ENCODE measurements around the gene ESYT1.
"Not testable (repeated sequence)": the region's sequence is repeated elsewhere in the genome, so short reads cannot be mapped to it uniquely, and the experiment has no call there.

Gene ESYT1

DNA sequence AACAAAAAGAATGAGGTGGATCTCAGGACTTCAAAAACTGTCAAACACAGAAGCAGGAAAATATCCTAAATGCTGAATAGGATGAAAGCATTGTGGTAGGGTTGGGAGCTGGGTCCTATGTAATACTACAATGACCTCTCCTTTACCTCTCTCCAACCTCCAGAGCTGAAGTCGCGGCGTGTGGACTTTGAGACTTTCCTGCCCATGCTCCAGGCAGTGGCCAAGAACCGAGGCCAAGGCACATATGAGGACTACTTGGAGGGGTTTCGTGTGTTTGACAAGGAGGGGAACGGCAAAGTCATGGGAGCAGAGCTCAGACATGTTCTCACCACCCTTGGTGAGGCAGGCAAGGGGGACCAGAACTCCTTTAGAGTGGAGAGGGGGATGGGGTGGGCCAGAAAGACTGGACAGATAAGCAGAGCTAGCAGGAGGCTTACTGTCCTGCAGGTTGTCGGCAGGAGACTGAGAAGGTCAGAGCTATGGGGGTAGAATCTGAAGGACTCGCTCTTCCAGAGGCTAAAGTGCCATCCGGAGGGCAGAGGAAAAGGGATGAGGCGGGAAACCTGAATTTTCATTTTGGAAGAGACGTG is 27.3 kb downstream of the ESYT1 start:
- no peak for DNase-seq (ENCODE audit: low spot score)

DNA sequence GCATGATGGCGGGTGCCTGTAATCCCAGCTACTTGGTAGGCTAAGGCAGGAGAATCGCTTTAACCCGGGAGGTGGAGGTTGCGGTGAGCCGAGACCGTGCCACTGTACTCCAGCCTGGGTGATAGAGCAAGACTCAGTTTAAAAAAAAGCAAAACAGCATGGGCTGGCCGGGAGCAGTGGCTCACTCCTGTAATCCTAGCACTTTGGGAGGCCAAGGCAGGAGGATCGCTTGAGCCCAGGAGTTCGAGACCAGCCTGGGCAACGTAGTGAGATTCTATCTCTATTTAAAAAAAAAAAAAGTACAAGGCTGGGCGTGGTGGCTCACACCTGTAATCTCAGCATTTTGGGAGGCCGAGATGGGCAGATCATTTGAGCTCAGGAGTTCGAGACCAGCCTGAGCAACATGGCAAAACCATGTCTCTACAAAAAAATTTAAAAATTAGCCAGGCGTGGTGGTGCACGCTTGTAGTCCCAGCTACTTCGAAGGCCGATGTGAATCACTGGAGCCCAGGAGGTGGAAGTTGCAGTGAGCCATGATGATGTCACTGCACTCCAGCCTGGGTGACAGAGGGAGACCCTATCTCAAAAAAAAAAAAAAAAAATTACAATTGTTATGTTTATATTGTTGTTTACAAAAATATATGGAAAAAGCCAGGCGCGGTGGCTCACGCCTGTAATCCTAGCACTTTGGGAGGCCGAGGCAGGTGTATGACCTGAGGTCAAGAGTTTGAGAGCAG is 28.6 kb downstream of the ESYT1 start:
- not testable (repeated sequence) for DNase-seq (ENCODE audit: low spot score)

DNA sequence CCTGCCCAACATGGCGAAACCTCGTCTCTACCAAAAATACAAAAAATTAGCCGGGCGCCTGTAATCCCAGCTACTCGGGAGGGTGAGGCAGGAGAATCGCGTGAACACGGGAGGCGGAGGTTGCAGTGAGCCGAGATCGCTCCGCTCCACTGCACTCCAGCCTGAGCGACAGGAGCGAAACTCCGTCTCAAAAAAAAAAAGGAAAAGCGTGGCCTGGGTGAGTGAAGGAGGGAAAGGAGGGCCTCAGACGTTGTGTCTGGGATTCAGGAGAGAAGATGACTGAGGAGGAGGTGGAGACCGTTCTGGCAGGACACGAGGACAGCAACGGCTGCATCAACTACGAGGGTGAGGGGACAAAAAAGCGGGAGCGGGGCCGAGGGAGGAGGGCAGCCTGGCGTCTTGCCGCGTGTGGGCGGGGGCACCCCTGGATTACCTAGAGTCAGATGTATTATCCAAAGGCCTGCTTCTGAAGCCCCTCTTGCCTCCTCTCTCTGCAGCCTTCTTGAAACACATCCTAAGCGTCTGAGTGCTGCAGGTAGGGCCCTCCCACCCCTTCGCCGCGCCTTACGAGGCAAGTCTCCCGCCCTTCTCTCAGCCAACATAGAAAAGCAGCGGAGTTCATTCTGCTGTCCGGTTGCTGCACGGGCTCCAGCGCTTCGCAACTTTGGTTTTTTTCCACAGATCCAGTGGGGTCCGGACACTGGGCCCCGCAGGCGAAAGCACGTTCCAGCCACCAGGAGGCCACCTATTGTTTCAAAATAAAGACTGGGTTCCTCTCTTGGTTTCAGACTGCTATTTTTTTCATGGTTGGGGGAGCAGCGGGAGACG is 29.3 kb downstream of the ESYT1 start:
- peak; percentile 82 for DNase-seq (ENCODE audit: low spot score)

DNA sequence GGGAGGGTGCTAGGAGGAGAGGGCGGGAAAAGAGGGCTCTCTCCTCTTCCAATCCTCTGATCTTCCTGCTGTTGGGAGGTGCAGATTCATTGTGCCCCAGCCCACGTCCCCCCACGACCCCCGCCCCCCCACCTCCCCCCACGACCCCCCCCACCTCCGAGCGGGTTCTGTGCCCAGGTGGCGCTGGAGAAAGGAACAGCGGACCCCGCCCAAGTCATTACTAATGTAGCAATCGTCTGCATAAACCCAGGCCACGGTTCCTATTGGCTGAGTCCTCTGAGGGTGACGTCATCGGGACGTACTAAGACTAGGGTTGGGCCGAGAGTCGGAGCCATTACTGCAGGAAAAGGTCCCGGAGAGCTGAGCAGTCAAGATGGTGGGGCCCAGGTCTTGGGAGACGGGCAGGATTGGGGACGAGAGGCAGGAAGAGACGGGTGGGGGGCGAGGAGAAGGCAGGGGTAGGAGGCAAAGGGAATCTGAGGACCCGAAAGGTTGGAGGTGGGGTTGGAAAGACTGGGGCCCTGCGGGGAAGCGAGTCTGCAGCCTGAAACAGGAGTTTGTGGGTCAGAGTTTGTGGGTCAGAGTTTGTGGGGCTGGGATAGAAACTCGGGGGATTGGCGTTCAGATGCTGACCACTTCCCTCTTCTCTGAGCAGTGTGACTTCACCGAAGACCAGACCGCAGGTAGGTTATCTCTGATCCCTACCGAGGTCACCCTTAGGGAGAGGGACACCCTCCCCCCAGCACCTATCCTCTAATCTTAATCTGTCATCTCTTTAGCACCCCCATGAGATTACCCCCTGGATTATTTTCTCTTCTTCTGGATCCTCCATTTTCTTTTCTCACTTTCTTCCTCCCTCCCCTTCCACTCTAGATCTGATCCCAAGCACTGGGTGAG is 30.2 kb downstream of the ESYT1 start, which contains the start of gene MYL6:
Gene MYL6 (plus strand): TSS at position 331 of the 897 bp plus-strand sequence. CDS start 43 bp downstream, at position 374.
- peak; percentile 97 for DNase-seq (ENCODE audit: low spot score)

DNA sequence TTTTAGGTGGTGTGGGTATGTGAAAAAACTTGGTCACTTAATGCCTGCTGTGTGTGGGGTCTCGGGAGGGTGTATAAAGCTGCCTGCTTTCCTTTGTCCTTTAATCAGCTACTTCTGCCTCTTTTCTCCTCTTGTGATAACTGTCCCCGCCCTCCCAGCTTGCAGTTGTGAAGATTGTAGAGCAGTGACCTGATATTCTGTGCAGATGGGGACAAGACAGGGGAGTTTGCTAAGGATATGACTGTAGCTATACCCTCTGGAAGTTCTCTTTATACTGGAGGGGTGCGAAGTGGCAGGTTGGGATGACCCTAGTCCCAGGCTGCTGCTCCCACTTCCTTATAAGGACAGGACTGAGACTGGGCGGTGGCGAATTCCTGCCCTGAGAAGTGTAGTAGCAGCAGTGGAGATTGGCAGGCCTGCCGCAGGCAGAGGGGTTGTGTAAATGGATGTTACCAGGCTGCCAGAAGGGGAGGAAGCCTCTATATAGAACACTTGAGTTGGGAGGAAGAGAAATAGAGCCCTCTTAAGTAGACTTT is 30.9 kb downstream of the ESYT1 start:
- DNase-seq (ENCODE audit: low spot score) = peak; percentile 40

DNA sequence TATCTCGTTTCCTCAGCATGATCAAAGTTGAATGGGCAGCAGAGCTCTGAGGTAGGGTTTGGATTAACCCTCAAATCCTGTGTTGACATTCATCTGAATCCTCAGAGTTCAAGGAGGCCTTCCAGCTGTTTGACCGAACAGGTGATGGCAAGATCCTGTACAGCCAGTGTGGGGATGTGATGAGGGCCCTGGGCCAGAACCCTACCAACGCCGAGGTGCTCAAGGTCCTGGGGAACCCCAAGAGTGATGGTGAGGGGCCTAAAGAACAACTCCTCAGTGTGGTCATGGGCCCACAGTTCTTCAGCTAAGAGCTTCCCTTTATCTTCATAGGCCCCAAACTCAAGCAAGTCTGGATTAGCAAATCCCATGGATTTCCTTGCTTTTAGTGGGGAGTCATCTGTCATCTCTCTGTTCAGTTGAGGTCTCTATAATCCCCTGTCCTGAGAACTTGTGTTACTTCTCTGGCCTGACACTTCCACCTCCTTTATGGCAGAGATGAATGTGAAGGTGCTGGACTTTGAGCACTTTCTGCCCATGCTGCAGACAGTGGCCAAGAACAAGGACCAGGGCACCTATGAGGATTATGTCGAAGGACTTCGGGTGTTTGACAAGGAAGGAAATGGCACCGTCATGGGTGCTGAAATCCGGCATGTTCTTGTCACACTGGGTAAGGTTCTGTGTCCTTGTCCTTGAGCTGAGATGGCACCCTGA is 31.6 kb downstream of the ESYT1 start:
- DNase-seq (ENCODE audit: low spot score) = no peak

DNA sequence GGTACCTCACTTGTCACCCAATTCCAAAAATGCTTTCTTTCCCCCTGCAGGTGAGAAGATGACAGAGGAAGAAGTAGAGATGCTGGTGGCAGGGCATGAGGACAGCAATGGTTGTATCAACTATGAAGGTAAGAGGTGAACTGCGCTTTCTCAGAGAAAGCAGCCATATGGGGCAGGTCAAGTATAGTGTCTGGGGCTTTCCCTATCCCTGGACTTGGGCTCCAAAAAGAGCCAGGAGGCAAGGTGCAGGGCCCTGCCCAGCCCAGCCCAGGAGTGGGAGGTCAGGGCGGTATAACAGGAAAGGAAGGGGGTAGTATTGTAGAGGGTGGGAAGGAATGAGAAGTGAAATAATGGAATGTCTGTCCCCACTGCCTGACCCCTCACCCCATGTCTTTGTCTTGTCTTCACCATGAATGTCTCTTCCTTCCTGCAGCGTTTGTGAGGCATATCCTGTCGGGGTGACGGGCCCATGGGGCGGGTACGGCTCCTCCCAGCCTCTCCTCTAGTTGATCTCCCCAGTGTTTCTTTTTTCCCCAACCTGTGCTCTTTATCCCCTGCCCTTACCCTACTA is 32.2 kb downstream of the ESYT1 start:
- no peak for DNase-seq (ENCODE audit: low spot score)

DNA sequence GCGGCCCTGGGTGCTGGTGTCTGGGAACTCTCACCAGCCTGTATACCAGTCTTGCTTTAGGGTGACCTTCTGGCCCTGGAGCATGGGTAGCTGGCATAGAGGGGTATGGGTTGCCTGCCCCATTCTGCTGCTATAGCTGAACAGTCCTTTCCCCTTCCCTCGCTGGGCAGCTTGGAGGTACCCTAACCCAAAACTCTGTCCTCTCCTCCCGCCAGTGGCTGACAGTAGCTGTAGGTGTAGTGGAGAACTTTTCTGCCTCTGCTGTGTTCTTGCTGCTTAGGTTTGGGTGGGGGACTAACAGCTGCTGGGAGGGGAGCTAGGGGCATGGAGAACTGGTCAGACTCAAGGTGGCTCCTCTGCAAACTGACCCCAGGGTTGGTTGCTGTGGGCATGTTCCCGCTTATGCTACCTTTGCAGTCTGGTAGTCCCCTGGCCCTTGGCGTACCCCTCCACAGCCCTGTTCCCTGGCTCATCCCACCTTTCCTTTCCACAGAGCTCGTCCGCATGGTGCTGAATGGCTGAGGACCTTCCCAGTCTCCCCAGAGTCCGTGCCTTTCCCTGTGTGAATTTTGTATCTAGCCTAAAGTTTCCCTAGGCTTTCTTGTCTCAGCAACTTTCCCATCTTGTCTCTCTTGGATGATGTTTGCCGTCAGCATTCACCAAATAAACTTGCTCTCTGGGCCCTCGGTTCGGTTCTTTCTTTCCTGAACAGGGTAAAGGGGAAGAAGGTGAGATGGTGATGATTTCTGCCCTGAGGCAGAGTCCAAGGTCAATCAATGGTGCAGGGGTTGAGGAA is 33.0 kb downstream of the ESYT1 start:
- DNase-seq (ENCODE audit: low spot score) = no peak

DNA sequence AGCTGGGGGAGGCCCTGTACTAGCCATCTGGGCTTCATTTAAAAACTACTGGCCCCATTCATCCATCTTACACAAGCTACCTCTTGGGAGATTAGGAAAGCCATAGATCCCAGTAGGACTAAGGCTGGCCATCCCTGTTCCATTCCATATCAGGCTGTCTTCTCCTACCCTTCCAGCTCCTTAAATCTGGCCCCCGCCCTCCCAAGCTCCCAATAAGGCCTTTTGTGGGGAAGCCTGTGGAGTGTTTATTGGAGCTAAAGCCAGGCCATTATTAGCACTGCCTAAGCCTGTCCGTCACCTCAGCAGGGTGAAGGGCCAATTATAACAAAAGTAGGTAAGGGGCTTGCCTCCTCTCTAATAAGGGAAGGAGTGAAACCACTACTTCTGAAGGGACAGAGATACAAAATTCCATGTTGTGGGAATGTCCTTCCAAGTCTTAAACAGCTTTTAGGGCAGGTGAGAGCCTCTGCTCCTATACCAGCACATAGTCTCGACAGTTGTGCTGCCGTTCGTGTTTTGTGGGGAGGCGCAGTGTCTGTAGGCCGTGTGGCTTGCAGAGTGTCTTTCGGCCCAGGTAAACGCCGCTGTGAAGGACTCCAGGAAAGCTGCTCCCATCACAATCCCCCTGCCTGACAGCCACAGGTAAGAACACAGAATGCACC is 33.8 kb downstream of the ESYT1 start:
- DNase-seq (ENCODE audit: low spot score) = no peak

DNA sequence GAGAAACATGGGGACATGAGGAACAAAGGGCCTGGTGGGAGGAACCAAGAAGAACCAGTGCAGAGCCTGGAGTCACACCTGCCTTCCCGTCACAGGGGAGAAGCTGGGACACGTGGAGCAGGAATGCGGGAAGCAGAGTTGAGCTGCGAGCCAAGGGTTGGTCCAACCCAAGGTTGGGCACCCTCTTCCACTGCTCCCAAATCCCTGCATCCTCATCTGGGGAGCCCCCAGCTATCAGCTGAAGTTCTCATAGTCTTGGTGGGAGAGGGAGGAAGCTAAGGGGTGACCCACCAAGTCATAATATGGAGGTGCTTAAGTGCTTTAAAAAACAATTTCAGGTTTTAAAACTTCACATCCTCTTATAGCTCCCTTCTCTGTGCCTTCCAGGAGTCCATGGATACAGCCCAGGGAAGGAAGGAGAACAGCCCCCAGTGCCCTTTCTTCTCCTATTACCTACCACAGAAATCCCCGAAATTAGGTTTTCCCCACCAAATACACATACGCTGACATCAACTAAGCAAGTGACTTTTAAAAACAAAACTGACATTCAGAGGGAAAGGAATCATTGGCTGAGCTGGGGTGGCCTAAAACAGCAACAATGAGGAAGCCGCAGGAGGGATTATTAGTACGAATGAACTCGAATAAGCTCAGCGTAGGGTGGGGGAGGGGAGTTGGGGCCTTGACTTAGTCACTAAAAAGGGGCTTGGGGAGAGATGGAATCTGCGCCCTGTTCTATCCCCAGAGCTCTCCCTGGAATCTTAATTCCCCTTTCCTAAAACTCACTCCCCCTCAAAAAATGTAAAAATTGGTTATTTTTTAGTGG is 34.6 kb downstream of the ESYT1 start:
- DNase-seq (ENCODE audit: low spot score) = no peak

DNA sequence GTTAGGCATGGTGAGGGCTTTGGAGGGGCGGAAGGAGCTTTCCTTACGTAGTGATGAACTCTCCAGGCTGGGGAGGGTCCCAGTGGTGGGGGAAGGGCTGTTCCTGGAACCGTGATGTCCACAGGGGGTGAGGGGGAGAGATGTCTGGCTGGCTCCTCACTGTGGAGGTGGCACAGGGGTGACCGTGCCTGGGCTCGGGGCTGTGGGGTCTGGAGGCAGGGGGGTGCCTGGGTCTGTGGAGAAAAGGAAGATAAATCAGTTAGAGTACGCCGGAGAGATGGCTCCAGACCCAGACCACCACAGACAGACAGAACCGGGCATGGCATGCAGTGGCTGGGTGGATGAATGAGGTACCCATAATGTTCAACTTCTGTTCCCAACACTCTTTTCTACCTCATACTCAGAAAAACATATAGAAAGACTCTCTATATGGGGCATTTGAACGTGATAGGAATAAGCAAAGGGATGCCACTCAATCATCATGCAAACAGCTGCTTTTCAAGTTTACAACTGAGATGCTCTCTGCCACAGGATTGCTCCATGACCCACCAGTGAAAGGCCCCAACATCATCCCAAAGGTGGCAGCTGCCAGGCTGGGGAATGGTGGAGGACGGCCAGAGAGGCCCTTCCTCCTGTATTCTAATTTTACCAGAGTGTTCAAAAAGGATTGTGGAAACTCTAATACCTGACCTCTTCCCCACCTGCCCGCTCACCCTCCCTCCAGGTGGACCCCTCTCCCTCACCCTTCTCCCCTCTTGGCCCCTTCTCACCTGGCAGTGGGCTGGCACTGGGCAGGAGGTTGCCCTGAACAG is 35.7 kb downstream of the ESYT1 start:
- no peak for DNase-seq (ENCODE audit: low spot score)

DNA sequence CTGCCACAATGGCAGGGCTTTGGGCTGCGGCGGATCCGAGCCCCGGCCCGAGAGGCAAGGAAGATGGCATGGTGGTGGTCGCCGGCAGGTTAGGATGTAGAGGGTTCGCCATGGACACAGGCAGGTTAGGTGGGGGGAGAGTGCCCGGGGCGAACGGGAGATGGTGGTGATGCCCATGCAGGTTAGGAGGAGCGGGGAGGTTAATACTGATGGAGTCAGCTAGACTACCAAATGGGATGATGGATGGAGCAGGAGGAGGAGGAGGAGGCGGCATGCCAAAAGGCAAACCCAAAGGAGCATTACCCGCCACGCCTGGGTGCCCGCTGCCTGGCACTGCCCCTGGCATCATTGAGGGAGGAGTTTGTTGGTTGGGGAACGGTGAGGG is 36.3 kb downstream of the ESYT1 start:
- DNase-seq (ENCODE audit: low spot score) = no peak

DNA sequence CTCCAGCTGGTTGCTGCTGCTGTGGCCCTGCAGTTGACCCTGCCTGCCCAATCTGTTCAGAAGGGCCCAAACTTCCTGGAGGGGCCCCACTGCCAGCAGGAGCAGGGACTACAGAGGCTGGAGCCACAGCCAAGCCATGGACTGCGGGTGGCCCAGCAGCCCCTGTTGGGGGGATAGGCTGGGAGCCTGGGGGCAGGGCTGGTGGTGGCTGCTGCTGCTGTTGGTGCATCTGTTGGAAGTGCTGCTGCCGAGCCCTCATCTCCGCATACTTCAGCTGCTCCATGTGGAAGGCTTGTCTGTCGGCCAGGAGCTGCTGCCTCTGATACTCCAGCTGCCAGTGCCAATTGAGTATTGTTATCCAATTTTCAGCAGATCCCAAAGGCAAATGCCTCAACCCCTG is 37.3 kb downstream of the ESYT1 start:
- no peak for DNase-seq (ENCODE audit: low spot score)

DNA sequence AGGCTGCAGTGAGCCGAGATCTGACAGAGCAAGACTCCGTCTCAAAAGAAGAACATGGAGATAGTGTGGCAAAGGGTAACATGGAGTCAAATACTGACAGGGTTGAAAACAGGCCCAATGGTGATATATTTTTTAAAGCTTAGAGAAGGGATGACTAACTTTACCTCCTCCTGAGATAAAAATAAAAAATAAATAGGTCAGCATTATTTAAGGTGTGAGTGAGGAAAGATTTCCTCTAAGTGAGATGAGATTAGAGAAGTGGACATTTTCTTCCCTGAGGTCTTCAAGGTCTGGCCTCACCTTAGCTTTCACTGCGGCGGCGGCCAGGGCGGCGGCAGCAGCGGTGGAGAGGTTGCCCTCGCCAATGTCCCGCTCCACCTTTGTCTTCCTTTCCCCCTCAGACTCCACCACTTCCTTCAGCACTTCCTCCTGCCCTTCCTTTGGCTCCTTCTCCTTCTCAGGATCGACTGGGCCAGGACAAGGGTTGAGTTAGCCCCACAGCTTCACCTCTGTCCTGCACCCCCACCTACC is 41.2 kb downstream of the ESYT1 start:
- DNase-seq (ENCODE audit: low spot score) = no peak

DNA sequence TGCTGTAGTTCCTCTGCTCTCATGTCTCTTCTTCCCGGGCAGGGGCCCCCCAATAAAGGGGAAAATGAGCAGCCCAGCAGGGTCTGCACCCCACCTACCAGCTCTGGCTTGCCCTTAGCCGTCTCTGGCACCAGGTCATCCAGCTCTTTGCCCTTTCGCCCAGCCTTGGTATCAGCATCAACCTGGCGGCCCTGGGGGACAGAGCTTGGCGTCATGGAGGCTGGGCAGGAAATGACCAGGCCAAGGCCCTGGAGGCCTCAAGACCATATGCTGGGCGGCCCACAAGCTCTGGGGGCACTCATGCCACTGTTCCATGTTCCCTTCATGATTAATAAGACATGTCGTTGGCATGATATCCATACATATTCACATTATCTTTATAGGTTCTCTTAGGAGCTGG is 44.8 kb downstream of the ESYT1 start:
- DNase-seq (ENCODE audit: low spot score) = no peak

DNA sequence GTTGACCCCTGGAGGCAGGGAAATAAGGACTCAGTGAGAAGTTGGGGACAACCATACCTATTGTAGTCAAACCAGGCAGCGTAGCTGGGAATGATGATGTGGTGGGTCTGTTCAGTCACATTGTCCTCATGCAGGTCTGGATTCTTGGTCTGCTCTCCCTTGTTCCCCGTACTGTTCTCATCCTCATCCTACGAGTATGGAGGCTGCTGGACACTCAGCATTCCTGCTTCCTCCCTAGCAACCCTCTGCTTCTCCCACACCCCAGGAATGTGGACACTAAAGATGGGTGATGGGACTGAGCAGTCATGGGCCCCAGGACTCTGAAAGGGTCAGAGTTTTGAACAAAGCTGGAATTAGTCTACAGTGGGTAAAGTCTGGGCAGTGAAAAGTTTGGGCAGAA is 50.3 kb downstream of the ESYT1 start:
- no peak for DNase-seq (ENCODE audit: low spot score)

DNA sequence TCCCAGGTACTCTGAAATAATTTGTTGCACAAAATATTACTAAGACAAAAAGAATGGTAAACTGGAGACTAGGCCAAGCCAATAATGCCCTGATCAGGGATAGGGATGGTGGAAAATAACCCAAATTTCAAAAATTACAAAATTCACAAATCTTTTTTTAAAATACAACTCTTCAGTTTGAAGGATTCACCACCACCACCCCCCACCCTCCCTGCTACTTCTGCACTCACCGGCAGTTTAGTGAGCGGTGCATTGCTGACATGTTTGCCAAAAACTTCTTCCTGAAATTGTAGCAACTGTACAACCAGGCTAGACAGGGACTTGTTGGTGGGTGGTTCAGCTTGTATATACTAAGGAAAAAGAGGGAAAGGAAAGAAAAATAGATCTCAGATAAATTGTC is 58.9 kb downstream of the ESYT1 start:
- DNase-seq (ENCODE audit: low spot score) = no peak
